ENCODE data around the gene PHACTR1. TPM values are rescaled to one million over a fixed set of nuclear protein-coding genes. Genes with fewer than 3 reads are reported as not detected.
"Not testable (repeated sequence)": the region's sequence is repeated elsewhere in the genome, so short reads cannot be mapped to it uniquely, and the experiment has no call there.

The PHACTR1 gene
- total RNA-seq, 1 donor from 2014 or later: 0.49 TPM

- Histone ChIP-seq H3K9me3 (no peaks in the 10 kb centered on the region), H3K27me3 (no peaks in the 10 kb centered on the region), H3K27ac (no peak overlapping the region), H3K36me3 (no peaks in the 10 kb centered on the region), H3K4me1 (no peaks in the 10 kb centered on the region), H3K4me3 (no peak overlapping the region)
- no peak for DNase-seq (ENCODE audit: extremely low spot score in 2 of 2)
- intact Hi-C loops (cut with DNase I): no loop called here
- no peak for TF ChIP-seq CTCF (IDR thresholded peaks at IDR 0.05)
- TF ChIP-seq POLR2AphosphoS5 (IDR thresholded peaks at IDR 0.05; ENCODE audit: insufficient read depth in 1 of 2, low read depth in 1 of 2): no peak
- no peak for TF ChIP-seq POLR2A (IDR thresholded peaks at IDR 0.05)
Observed at GRCh38 chr6:12720310-12720709, 3.7 kb downstream of the PHACTR1 start.

- Histone ChIP-seq H3K36me3 (no peaks in the 10 kb centered on the region), H3K27me3 (no peaks in the 10 kb centered on the region), H3K27ac (no peak overlapping the region), H3K9me3 (no peaks in the 10 kb centered on the region), H3K4me1 (no peaks in the 10 kb centered on the region), H3K4me3 (no peak overlapping the region)
- no peak for DNase-seq (ENCODE audit: extremely low spot score in 2 of 2)
- TF ChIP-seq POLR2AphosphoS5 (IDR thresholded peaks at IDR 0.05; ENCODE audit: insufficient read depth in 1 of 2, low read depth in 1 of 2): no peak
- no peak for TF ChIP-seq CTCF (IDR thresholded peaks at IDR 0.05)
- TF ChIP-seq POLR2A (IDR thresholded peaks at IDR 0.05): no peak
- intact Hi-C loops (cut with DNase I): no loop called here
Observed at GRCh38 chr6:12725263-12725662, 8.7 kb downstream of the PHACTR1 start.

- Histone ChIP-seq H3K36me3 (no peaks in the 10 kb centered on the region), H3K4me1 (no peaks in the 10 kb centered on the region), H3K9me3 (no peaks in the 10 kb centered on the region), H3K27me3 (no peaks in the 10 kb centered on the region), H3K4me3 (no peak overlapping the region), H3K27ac (no peak overlapping the region)
- TF ChIP-seq POLR2AphosphoS5 (IDR thresholded peaks at IDR 0.05; ENCODE audit: insufficient read depth in 1 of 2, low read depth in 1 of 2): no peak
- TF ChIP-seq POLR2A (IDR thresholded peaks at IDR 0.05): no peak
- TF ChIP-seq CTCF (IDR thresholded peaks at IDR 0.05): no peak
- no peak for DNase-seq (ENCODE audit: extremely low spot score in 2 of 2)
- intact Hi-C loops (cut with DNase I): no loop called here
Observed at GRCh38 chr6:12729467-12729866, 12.9 kb downstream of the PHACTR1 start.

GRCh38 chr6:12730809-12731208 lies 14.2 kb downstream of the PHACTR1 start:
- H3K9me3 ChIP-seq; H3K4me1 ChIP-seq; H3K36me3 ChIP-seq; H3K27me3 ChIP-seq; DNase-seq (ENCODE audit: extremely low spot score in 2 of 2); intact Hi-C loops (cut with DNase I); H3K4me3 ChIP-seq; H3K27ac ChIP-seq: not testable (repeated sequence)

- intact Hi-C loops (cut with DNase I): no loop called here
- TF ChIP-seq POLR2AphosphoS5 (IDR thresholded peaks at IDR 0.05; ENCODE audit: insufficient read depth in 1 of 2, low read depth in 1 of 2) (no peak), CTCF (IDR thresholded peaks at IDR 0.05) (no peak), POLR2A (IDR thresholded peaks at IDR 0.05) (no peak)
- no peaks in the 10 kb centered on the region for H3K9me3 ChIP-seq
Observed at GRCh38 chr6:12733876-12734275, 17.3 kb downstream of the PHACTR1 start.

GRCh38 chr6:12735786-12736185 lies 19.2 kb downstream of the PHACTR1 start:
- no peaks in the 10 kb centered on the region for H3K4me1 ChIP-seq
- H3K27me3 ChIP-seq: no peaks in the 10 kb centered on the region
- H3K36me3 ChIP-seq: no peaks in the 10 kb centered on the region
- no peak for TF ChIP-seq POLR2AphosphoS5 (IDR thresholded peaks at IDR 0.05; ENCODE audit: insufficient read depth in 1 of 2, low read depth in 1 of 2)
- TF ChIP-seq POLR2A (IDR thresholded peaks at IDR 0.05): no peak
- TF ChIP-seq CTCF (IDR thresholded peaks at IDR 0.05): no peak
- no peak overlapping the region for H3K4me3 ChIP-seq
- H3K27ac ChIP-seq: no peak overlapping the region
- H3K9me3 ChIP-seq: no peaks in the 10 kb centered on the region
- DNase-seq (ENCODE audit: extremely low spot score in 2 of 2): no peak
- intact Hi-C loops (cut with DNase I): no loop called here

More at GRCh38 chr6:12733876-12734275, 17.3 kb downstream of the PHACTR1 start:
- Histone ChIP-seq H3K36me3 (no peaks in the 10 kb centered on the region), H3K27me3 (no peaks in the 10 kb centered on the region), H3K4me1 (no peaks in the 10 kb centered on the region), H3K27ac (no peak overlapping the region), H3K4me3 (no peak overlapping the region)
- no peak for DNase-seq (ENCODE audit: extremely low spot score in 2 of 2)
